GM12874 (cell line): Measurements from ENCODE around the gene OSM.
A peak's percentile ranks its signal among the peaks of the same experiment; 100 is the strongest.

Source experiments
- TF ChIP-seq, protein P1 (sequence below): IDR thresholded peaks from 2 replicates; pipeline ENCODE4 v1.5.1; 2011; ENCODE audit warnings: low read depth, mild to moderate bottlenecking, control low read depth, low read length, moderate library complexity; ENCODE audit not compliant: insufficient read depth

Gene OSM

DNA sequence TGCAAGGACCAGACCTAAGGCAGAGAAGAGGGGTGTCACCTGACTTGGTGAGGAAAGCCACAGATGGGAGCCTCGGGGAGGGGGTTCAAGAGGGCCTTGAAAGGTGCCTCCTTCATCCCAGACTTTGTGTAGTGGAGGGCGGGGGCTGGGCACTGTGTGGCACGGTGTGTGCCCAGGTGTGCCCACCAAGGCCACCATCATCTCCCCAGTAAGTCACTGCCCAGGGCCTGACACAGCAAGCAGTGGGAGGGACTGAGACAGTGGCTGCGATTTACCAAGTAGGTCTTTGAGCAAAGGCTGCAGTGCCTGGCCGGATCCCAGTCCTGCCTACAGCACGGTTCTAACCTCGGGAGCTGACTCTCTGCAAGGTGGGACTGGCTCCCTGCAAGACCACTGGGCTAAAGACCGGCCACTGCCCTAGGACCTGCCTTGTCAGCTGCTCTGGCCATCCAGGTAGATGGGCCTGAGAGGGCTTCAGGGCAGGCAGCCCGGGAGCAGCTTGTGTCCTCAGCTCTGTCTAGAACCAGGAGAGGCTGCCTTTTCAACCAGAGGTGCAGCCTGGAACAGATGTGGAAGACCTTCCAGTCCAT, 1.4 kb downstream of the OSM start:
- TF ChIP-seq, protein P1, sequence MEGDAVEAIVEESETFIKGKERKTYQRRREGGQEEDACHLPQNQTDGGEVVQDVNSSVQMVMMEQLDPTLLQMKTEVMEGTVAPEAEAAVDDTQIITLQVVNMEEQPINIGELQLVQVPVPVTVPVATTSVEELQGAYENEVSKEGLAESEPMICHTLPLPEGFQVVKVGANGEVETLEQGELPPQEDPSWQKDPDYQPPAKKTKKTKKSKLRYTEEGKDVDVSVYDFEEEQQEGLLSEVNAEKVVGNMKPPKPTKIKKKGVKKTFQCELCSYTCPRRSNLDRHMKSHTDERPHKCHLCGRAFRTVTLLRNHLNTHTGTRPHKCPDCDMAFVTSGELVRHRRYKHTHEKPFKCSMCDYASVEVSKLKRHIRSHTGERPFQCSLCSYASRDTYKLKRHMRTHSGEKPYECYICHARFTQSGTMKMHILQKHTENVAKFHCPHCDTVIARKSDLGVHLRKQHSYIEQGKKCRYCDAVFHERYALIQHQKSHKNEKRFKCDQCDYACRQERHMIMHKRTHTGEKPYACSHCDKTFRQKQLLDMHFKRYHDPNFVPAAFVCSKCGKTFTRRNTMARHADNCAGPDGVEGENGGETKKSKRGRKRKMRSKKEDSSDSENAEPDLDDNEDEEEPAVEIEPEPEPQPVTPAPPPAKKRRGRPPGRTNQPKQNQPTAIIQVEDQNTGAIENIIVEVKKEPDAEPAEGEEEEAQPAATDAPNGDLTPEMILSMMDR = no peak

DNA sequence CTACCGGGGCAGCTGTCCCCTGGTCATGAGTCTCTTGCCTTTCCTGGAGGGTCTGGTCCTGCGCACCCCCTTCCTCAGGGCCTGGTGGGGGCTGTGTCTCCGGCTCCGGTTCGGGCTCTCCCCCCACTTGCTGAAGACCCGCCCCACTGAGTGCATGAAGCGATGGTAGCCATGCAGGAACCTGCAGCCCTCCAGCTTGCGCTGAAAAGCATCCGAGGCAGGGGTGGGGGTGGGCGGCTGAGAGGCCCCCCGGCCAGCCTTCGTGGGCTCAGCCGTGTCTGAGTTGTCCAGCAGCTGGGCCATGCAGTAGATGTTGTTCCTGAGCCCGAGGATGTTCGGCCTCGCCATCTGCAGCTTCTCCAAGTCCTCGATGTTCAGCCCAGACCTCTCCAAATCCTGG, 2.8 kb downstream of the OSM start:
- TF ChIP-seq, protein P1 = no peak

DNA sequence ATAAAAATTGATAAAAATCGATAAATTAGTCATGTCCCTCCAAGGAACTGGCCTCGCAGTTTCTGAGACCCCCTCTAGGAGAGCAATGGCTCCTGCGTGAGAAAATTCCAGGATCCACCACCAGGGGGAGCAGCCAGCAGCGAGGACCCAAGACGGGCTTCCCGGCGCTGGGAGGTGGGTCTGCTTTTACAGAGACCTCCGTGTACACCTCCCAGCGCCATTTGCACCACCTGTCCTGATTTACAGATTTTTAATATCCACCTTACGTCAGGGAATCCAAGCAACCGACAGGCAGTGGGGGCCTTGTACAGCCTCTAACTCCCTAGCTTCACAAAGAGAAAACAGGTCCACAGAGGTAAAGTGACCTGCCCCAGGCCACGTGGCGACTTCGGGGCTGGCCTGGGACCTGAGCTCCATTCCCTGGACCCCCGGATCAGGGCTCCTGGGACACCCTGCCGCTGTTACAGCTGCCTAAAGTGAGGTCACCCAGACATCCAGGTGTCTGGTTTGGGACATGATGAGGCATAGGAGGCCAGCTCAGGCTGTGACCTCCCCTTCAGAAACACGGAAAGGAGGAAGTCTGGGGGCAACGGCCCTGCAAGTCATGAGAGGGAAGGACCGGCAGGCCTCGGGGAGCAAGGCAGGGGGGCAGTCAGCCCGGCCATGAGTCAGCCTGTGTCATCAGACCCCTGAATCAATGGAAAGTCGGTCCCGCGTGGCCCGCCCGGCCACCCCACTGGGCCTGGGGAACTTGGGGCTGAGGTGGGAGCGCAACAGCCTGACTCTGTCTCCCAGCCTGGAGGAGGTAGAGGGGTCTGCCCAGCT, 3.5 kb downstream of the OSM start:
- TF ChIP-seq, protein P1 = peak; percentile 91

DNA sequence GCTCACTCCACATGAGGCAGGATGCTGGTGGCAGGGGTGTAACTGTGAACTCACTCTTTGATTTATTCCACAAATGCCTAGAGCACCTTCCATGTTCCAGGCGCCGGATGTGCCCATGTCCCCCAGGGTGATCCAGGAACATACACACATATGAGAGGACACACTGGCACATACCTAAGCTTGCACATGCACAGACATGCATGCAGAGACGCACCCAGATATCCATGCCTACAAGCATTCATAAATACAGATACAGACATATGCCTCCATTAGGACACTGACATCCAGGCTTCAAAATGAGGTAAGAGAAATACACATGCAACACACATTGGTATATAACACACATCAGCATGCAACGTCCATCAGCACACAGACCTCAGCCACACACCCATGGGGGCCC, 4.5 kb downstream of the OSM start:
- TF ChIP-seq, protein P1 = no peak

DNA sequence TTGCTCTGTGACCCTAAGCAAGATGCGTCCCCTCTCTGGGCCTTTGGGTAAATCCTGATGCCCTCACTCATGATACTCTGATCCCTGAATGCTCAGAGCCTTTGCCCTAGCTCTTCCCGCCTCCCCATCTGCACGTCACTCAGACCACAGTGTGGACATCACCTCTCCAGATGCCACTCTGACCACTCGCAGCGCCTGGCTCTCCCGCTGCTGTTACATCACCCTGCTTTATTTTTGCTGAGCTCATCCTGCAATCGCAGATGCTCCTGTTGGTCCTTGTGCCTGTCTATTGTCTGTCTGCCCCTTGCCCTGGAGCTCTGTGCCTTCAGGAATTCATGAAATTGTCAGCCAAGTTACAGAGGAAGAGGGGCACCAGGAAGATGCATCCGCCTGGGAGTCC, 5.5 kb downstream of the OSM start:
- TF ChIP-seq, protein P1 = no peak

DNA sequence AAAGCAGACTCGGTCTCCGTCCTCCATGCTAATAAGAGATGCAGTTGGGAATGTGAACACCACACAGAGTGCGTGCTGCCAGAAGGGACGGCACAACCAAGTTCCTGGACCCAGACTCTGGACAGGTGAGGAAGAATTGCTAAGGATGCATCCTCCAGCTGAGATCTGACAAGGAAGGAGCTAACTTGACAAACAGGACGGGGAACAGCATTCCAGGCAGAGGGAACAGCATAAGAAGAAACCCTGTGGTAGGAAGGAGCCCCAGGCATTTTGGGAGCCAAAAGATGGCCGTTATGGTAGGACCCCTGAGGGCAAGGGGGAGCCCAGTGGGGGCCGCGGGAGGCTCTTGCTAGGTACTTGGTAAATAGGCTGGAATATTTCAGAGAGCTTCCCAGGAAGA, 6.0 kb downstream of the OSM start:
- TF ChIP-seq, protein P1 = no peak

DNA sequence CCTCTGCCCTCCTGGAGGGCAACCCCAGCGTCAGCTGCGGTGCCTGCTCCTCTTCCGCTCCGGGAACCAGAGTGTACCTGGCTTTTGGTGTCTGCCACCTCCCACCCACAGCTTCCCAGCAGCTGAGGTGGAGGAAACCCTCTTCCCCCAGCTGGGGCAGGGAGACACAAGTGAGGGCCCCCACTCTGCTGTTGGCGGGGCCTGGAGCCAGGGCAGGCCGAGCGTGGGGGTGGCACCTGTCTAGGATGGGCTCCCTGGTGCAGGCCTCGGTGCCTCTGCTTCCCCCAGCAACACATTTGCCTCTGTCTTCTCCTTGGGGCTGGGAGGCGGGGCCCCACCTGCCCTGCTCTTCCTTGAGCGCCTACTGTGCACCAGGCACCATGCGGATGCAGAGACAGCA, 6.4 kb downstream of the OSM start:
- TF ChIP-seq, protein P1 = no peak
